ENCODE data around the gene TELO2. TPM values are rescaled to one million over a fixed set of nuclear protein-coding genes. Genes with fewer than 3 reads are reported as not detected.

Gene TELO2
- total RNA-seq, result 17.7 TPM
- long read RNA-seq, transcript TELO2-201 (21 exons, 3,314 nt), result major isoform, 23 of 61 reads
- long read RNA-seq, partial matches to known transcripts, result 12 of 61 reads
- long read RNA-seq, other reads (novel, unspliced or antisense), result 25 of 61 reads

GRCh38 chr16:1492923-1493745, at the start of gene TELO2:
TELO2 (plus strand) TSS chr16:1493360; CDS start chr16:1494282, 922 bp downstream.
- intact Hi-C loops (cut with DNase I), result loop anchor here (5.0 to 10.0 kb wide), 2 partner anchors 71 to 122 kb away; partner anchors contain the start of genes CRAMP1, IFT140 and UQCC4
- peak; percentile 94 for DNase-seq (ENCODE audit: low spot score)

- no peak for DNase-seq (ENCODE audit: low spot score)
- intact Hi-C loops (cut with DNase I), result no loop called here
These were observed 49.7 kb upstream of the TELO2 start for GRCh38 chr16:1443403-1443973.

- intact Hi-C loops (cut with DNase I), result no loop called here
- no peak for DNase-seq (ENCODE audit: low spot score)
These were observed 49.0 kb upstream of the TELO2 start, which contains the start of gene CCDC154 for GRCh38 chr16:1443980-1444729. CCDC154 (minus strand) TSS chr16:1444556; CDS start chr16:1444322, 234 bp downstream.

- intact Hi-C loops (cut with DNase I), result no loop called here
- DNase-seq (ENCODE audit: low spot score), result no peak
These were observed 48.2 kb upstream of the TELO2 start for GRCh38 chr16:1444730-1445517.

GRCh38 chr16:1445518-1446203, 47.5 kb upstream of the TELO2 start:
- DNase-seq (ENCODE audit: low spot score), result no peak
- intact Hi-C loops (cut with DNase I), result no loop called here

- intact Hi-C loops (cut with DNase I), result no loop called here
- DNase-seq (ENCODE audit: low spot score), result no peak
These were observed 46.7 kb upstream of the TELO2 start for GRCh38 chr16:1446296-1447080.

- intact Hi-C loops (cut with DNase I), result no loop called here
- no peak for DNase-seq (ENCODE audit: low spot score)
These were observed 45.2 kb upstream of the TELO2 start for GRCh38 chr16:1447965-1448364.

- intact Hi-C loops (cut with DNase I), result no loop called here
- DNase-seq (ENCODE audit: low spot score), result no peak
These were observed 44.5 kb upstream of the TELO2 start for GRCh38 chr16:1448536-1449116.

GRCh38 chr16:1449201-1449788, 43.9 kb upstream of the TELO2 start:
- no peak for DNase-seq (ENCODE audit: low spot score)
- intact Hi-C loops (cut with DNase I), result no loop called here

- intact Hi-C loops (cut with DNase I), result no loop called here
- DNase-seq (ENCODE audit: low spot score), result no peak
These were observed 42.9 kb upstream of the TELO2 start for GRCh38 chr16:1450218-1450617.

- DNase-seq (ENCODE audit: low spot score), result no peak
These were observed 42.3 kb upstream of the TELO2 start for GRCh38 chr16:1450841-1451240.

GRCh38 chr16:1451702-1452392, 41.3 kb upstream of the TELO2 start:
- no peak for DNase-seq (ENCODE audit: low spot score)
- intact Hi-C loops (cut with DNase I), result no loop called here

More at GRCh38 chr16:1450841-1451240, 42.3 kb upstream of the TELO2 start:
- intact Hi-C loops (cut with DNase I), result no loop called here

- intact Hi-C loops (cut with DNase I), result no loop called here
- no peak for DNase-seq (ENCODE audit: low spot score)
These were observed 40.6 kb upstream of the TELO2 start for GRCh38 chr16:1452530-1452929.

- DNase-seq (ENCODE audit: low spot score), result no peak
- intact Hi-C loops (cut with DNase I), result no loop called here
These were observed 39.8 kb upstream of the TELO2 start for GRCh38 chr16:1453316-1453715.

- no peak for DNase-seq (ENCODE audit: low spot score)
- intact Hi-C loops (cut with DNase I), result no loop called here
These were observed 38.6 kb upstream of the TELO2 start for GRCh38 chr16:1454561-1454960.
